Measurements from ENCODE around the gene CIT. TPM values are rescaled to one million over a fixed set of nuclear protein-coding genes. Genes with fewer than 3 reads are reported as not detected.

Gene CIT
- total and polyA plus RNA-seq, 8 donors, result 7.0 to 33.2 (median 20.8) TPM

GRCh38 chr12:119728444-119728745 lies 148.7 kb downstream of the CIT start:
- no peak for TF ChIP-seq CTCF (IDR thresholded peaks at IDR 0.05)
- ATAC-seq (peak; percentile 45), DNase-seq (no peak)
- intact Hi-C loops (cut with DNase I), result no loop called here
- Histone ChIP-seq H3K4me1 (no peaks in the 10 kb centered on the region), H3K27ac (no peak overlapping the region), H3K9me3 (no peaks in the 10 kb centered on the region), H3K4me3 (no peak overlapping the region), H3K27me3 (no peaks in the 10 kb centered on the region), H3K36me3 (peaks cover 0 to 3% of the 10 kb centered on the region in 2 donors)

- peaks cover 0 to 3% of the 10 kb centered on the region in 2 donors for H3K36me3 ChIP-seq
- no peak for DNase-seq
- no peaks in the 10 kb centered on the region for H3K27me3 ChIP-seq
- H3K9me3 ChIP-seq, result no peaks in the 10 kb centered on the region
- H3K27ac ChIP-seq, result no peak overlapping the region
- peak; percentile 34 for ATAC-seq
- H3K4me1 ChIP-seq, result no peaks in the 10 kb centered on the region
- intact Hi-C loops (cut with DNase I), result no loop called here
- H3K4me3 ChIP-seq, result no peak overlapping the region
- no peak for TF ChIP-seq CTCF (IDR thresholded peaks at IDR 0.05)
These were observed 149.3 kb downstream of the CIT start for GRCh38 chr12:119727600-119728443.

- Histone ChIP-seq H3K4me3 (no peak overlapping the region), H3K27ac (no peak overlapping the region), H3K4me1 (no peaks in the 10 kb centered on the region), H3K36me3 (peaks cover 0 to 1% of the 10 kb centered on the region in 2 donors), H3K9me3 (no peaks in the 10 kb centered on the region), H3K27me3 (no peaks in the 10 kb centered on the region)
- ATAC-seq (no peak), DNase-seq (no peak)
- intact Hi-C loops (cut with DNase I), result no loop called here
- TF ChIP-seq CTCF (IDR thresholded peaks at IDR 0.05), result no peak
These were observed 151.6 kb downstream of the CIT start for GRCh38 chr12:119725523-119725922.

GRCh38 chr12:119721306-119721705 lies 155.8 kb downstream of the CIT start:
- no peak for ATAC-seq

More at GRCh38 chr12:119721306-119721705, 155.8 kb downstream of the CIT start:
- H3K4me3 ChIP-seq, result no peak overlapping the region
- DNase-seq, result no peak
- intact Hi-C loops (cut with DNase I), result no loop called here
- H3K27me3 ChIP-seq, result no peaks in the 10 kb centered on the region
- H3K36me3 ChIP-seq, result peaks cover 0 to 9% of the 10 kb centered on the region in 2 donors
- no peak for TF ChIP-seq CTCF (IDR thresholded peaks at IDR 0.05)
- H3K9me3 ChIP-seq, result no peaks in the 10 kb centered on the region
- no peaks in the 10 kb centered on the region for H3K4me1 ChIP-seq
- no peak overlapping the region for H3K27ac ChIP-seq

Data from left lung (tissue), 10 donors.